GM23338 (cell line): ENCODE data around the gene CNBD2. TPM values are rescaled to one million over a fixed set of nuclear protein-coding genes. Genes with fewer than 3 reads are reported as not detected.

ENCODE experiments used
- ATAC-seq: fragments of 200-7000 bp; cut with Tn5 transposase; 3 replicates; pipeline ENCODE4 v1.9.1; 2020
- DNase-seq: peaks from one replicate; pipeline ENCODE4 v3.0.0-alpha.2; 2015; ENCODE audit warnings: low spot score
- H2AFZ ChIP-seq: fragments of 200-600 bp; sonication (generic); 2 replicates; pipeline ENCODE4 v1.8.0; 2016; ENCODE audit warnings: antibody characterized with exemption, mild to moderate bottlenecking, moderate library complexity
- H3F3A ChIP-seq: fragments of 200-600 bp; sonication (generic); replicated peaks from 2 replicates; pipeline ENCODE4 v1.8.0; 2017; ENCODE audit warnings: antibody characterized with exemption, mixed run types, low read depth
- H3K27ac ChIP-seq: fragments of 200-600 bp; sonication (generic); 2 replicates; pipeline ENCODE4 v1.6.1; 2016; ENCODE audit warnings: low read depth
- H3K27me3 ChIP-seq: fragments of 200-600 bp; sonication (generic); 2 replicates; pipeline ENCODE4 v1.8.0; 2016; ENCODE audit warnings: mild to moderate bottlenecking, mixed run types, moderate library complexity; ENCODE audit not compliant: insufficient read depth
- H3K36me3 ChIP-seq: fragments of 200-600 bp; sonication (generic); 2 replicates; pipeline ENCODE4 v1.8.0; 2016; ENCODE audit warnings: mild to moderate bottlenecking; ENCODE audit not compliant: insufficient read depth
- H3K4me1 ChIP-seq: fragments of 200-600 bp; sonication (generic); 2 replicates; pipeline ENCODE4 v1.8.0; 2016; ENCODE audit warnings: mild to moderate bottlenecking, moderate library complexity; ENCODE audit not compliant: insufficient read depth
- H3K4me2 ChIP-seq: fragments of 200-600 bp; sonication (generic); 2 replicates; pipeline ENCODE4 v1.7.1; 2017; ENCODE audit warnings: mixed run types
- H3K4me3 ChIP-seq: fragments of 200-600 bp; sonication (generic); 2 replicates; pipeline ENCODE4 v1.6.1; 2016; ENCODE audit warnings: mixed run types
- H3K79me2 ChIP-seq: fragments of 200-600 bp; sonication (generic); replicated peaks from 2 replicates; pipeline ENCODE4 v1.8.0; 2017; ENCODE audit warnings: mild to moderate bottlenecking; ENCODE audit not compliant: insufficient read depth
- H3K9me2 ChIP-seq: fragments of 200-600 bp; sonication (generic); 2 replicates; pipeline ENCODE4 v1.8.0; 2017; ENCODE audit not compliant: insufficient read depth
- H4K20me1 ChIP-seq: fragments of 200-600 bp; sonication (generic); replicated peaks from 2 replicates; pipeline ENCODE4 v1.8.0; 2017; ENCODE audit warnings: mild to moderate bottlenecking; ENCODE audit not compliant: insufficient read depth
- H3K27ac Mint-ChIP-seq: 2 replicates; pipeline ENCODE4 v1.8.0; 2020; ENCODE audit warnings: inconsistent platforms, mild to moderate bottlenecking, moderate library complexity, mixed read lengths
- H3K27me3 Mint-ChIP-seq: 3 replicates; pipeline ENCODE4 v1.8.0; 2022; ENCODE audit warnings: low read depth, mild to moderate bottlenecking, moderate library complexity, mixed read lengths, inconsistent platforms; ENCODE audit not compliant: insufficient read depth, poor library complexity
- H3K36me3 Mint-ChIP-seq: 3 replicates; pipeline ENCODE4 v1.8.0; 2021; ENCODE audit warnings: low read depth, mild to moderate bottlenecking, inconsistent platforms, moderate library complexity, mixed read lengths
- H3K4me1 Mint-ChIP-seq: 3 replicates; pipeline ENCODE4 v1.8.0; 2020; ENCODE audit warnings: mild to moderate bottlenecking, inconsistent platforms, mixed read lengths
- H3K4me3 Mint-ChIP-seq: 3 replicates; pipeline ENCODE4 v1.8.0; 2021; ENCODE audit warnings: moderate library complexity, mild to moderate bottlenecking, inconsistent platforms, mixed read lengths
- H3K9me3 Mint-ChIP-seq: 3 replicates; pipeline ENCODE4 v1.8.0; 2020; ENCODE audit warnings: moderate library complexity, mild to moderate bottlenecking, inconsistent platforms, mixed read lengths
- CREB1 ChIP-seq: fragments of 250-450 bp; sonication (Bioruptor Pico); IDR thresholded peaks from 2 replicates; pipeline ENCODE4 v1.5.0; 2020; ENCODE audit warnings: low read depth, mild to moderate bottlenecking, moderate library complexity
- CTCF ChIP-seq, 2 experiments: fragments of 200-600 bp in 1 of 2; sonication (generic) in 1 of 2; conservative IDR thresholded peaks; 2 replicates each; pipeline versions ENCODE4 v1.5.1 to v1.6.1; 2016 to 2017; ENCODE audit warnings: antibody characterized with exemption in 2 of 2, low read depth in 2 of 2, mild to moderate bottlenecking in 2 of 2, moderate library complexity in 1 of 2
- ETS1 ChIP-seq: IDR thresholded peaks from 2 replicates; pipeline ENCODE4 v1.6.1; 2016; ENCODE audit warnings: antibody characterized with exemption
- EZH2 ChIP-seq: fragments of 200-600 bp; sonication (generic); IDR thresholded peaks from one replicate; pipeline ENCODE4 v1.8.0; 2017; ENCODE audit warnings: antibody characterized with exemption, mild to moderate bottlenecking, low read depth; ENCODE audit not compliant: unreplicated experiment
- EZH2phosphoT487 ChIP-seq: fragments of 200-600 bp; sonication (generic); IDR thresholded peaks from one replicate; pipeline ENCODE4 v1.8.1; 2018; ENCODE audit warnings: antibody characterized with exemption; ENCODE audit not compliant: unreplicated experiment
- JUNB ChIP-seq: IDR thresholded peaks from one replicate; pipeline ENCODE4 v1.6.1; 2016; ENCODE audit warnings: antibody characterized with exemption; ENCODE audit not compliant: unreplicated experiment
- NANOG ChIP-seq: IDR thresholded peaks from 2 replicates; pipeline ENCODE4 v1.6.1; 2016; ENCODE audit warnings: antibody characterized with exemption, borderline replicate concordance
- POLR2AphosphoS5 ChIP-seq: IDR thresholded peaks from 2 replicates; pipeline ENCODE4 v1.6.1; 2016; ENCODE audit warnings: antibody characterized with exemption, low read depth
- STAT1 ChIP-seq: IDR thresholded peaks from one replicate; pipeline ENCODE4 v1.6.1; 2016; ENCODE audit warnings: antibody characterized with exemption; ENCODE audit not compliant: unreplicated experiment
- ZNF114 ChIP-seq: fragments of 250-450 bp; sonication (Bioruptor Pico); IDR thresholded peaks from 2 replicates; pipeline ENCODE4 v1.5.0; 2020; ENCODE audit warnings: mild to moderate bottlenecking, moderate library complexity
- ZNF331 ChIP-seq: fragments of 250-450 bp; sonication (Bioruptor Pico); IDR thresholded peaks from 2 replicates; pipeline ENCODE4 v1.5.0; 2020; ENCODE audit warnings: low read depth, mild to moderate bottlenecking, moderate library complexity
- ZNF462 ChIP-seq: fragments of 250-450 bp; sonication (Bioruptor Pico); IDR thresholded peaks from 2 replicates; pipeline ENCODE4 v1.5.0; 2020; ENCODE audit warnings: mild to moderate bottlenecking, moderate library complexity
- polyA plus RNA-seq: library from polyadenylated mRNA; unstranded; fragments of >200 nt; fragmentation: Nextera tagmentation; extraction: Ambion mirVana; gene quantifications from 2 replicates; pipeline ENCODE4 v1.2.1, GENCODE V29; 2016
- total RNA-seq: library from RNA; depleted of rRNA; stranded (reverse); fragments of >200 nt; shearing (Covaris generic); gene quantifications from 2 replicates; pipeline ENCODE4 v1.2.3, GENCODE V29; 2014
- TF ChIP-seq, protein P1 (sequence below): IDR thresholded peaks from one replicate; pipeline ENCODE4 v1.6.1; 2018; ENCODE audit warnings: antibody characterized with exemption; ENCODE audit not compliant: unreplicated experiment

CNBD2 gene
- total and polyA plus RNA-seq, 2 experiments from 2014 or later: 2.7 TPM; not detected in 1

- peaks cover 3% of the 10 kb centered on the region for H3K27me3 Mint-ChIP-seq
- Histone ChIP-seq H3K9me2 (no peaks in the 10 kb centered on the region; the same call in 1 of the 2 replicates), H3K27ac (0 out of 2 replicates have a peak overlapping the region, but pooled peaks have one; percentile 23), H3K79me2 (peaks cover 43% of the 10 kb centered on the region), H3K4me3 (no peak overlapping the region), H2AFZ (no peak overlapping the region), H3K27me3 (no peaks in the 10 kb centered on the region), H3K4me2 (no peak overlapping the region), H4K20me1 (peaks cover 54% of the 10 kb centered on the region), H3K36me3 (peaks cover 5% of the 10 kb centered on the region; the same call in 1 of the 2 replicates), H3K4me1 (peaks cover 21% of the 10 kb centered on the region; the same call in 1 of the 2 replicates), H3F3A (0 out of 2 replicates have a peak, but pooled peaks cover 5% of the 10 kb centered on the region)
- no peak for DNase-seq
- ATAC-seq: no peak; the same call in 2 of the 3 replicates
- no peaks in the 10 kb centered on the region for H3K9me3 Mint-ChIP-seq
- no peak overlapping the region for H3K27ac Mint-ChIP-seq
- H3K4me1 Mint-ChIP-seq: peaks cover 17% of the 10 kb centered on the region
- TF ChIP-seq ETS1 (no peak), EZH2 (no peak), CREB1 (no peak), ZNF462 (CRISPR knock-in tag) (no peak), NANOG (no peak), ZNF331 (CRISPR knock-in tag) (no peak), STAT1 (no peak), POLR2AphosphoS5 (no peak), JUNB (no peak), CTCF (conservative IDR thresholded peaks at IDR 0.05; ENCODE audit: low read depth in 2 of 2) (no peak), ZNF114 (CRISPR knock-in tag) (no peak), EZH2phosphoT487 (no peak)
- TF ChIP-seq, protein P1, sequence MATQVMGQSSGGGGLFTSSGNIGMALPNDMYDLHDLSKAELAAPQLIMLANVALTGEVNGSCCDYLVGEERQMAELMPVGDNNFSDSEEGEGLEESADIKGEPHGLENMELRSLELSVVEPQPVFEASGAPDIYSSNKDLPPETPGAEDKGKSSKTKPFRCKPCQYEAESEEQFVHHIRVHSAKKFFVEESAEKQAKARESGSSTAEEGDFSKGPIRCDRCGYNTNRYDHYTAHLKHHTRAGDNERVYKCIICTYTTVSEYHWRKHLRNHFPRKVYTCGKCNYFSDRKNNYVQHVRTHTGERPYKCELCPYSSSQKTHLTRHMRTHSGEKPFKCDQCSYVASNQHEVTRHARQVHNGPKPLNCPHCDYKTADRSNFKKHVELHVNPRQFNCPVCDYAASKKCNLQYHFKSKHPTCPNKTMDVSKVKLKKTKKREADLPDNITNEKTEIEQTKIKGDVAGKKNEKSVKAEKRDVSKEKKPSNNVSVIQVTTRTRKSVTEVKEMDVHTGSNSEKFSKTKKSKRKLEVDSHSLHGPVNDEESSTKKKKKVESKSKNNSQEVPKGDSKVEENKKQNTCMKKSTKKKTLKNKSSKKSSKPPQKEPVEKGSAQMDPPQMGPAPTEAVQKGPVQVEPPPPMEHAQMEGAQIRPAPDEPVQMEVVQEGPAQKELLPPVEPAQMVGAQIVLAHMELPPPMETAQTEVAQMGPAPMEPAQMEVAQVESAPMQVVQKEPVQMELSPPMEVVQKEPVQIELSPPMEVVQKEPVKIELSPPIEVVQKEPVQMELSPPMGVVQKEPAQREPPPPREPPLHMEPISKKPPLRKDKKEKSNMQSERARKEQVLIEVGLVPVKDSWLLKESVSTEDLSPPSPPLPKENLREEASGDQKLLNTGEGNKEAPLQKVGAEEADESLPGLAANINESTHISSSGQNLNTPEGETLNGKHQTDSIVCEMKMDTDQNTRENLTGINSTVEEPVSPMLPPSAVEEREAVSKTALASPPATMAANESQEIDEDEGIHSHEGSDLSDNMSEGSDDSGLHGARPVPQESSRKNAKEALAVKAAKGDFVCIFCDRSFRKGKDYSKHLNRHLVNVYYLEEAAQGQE: no peak
- peaks cover 27% of the 10 kb centered on the region for H3K36me3 Mint-ChIP-seq
- no peak overlapping the region for H3K4me3 Mint-ChIP-seq
These were observed 75.6 kb downstream of the CNBD2 start for GRCh38 chr20:36043892-36044515.
